ENCODE data around the gene MOK. TPM values are rescaled to one million over a fixed set of nuclear protein-coding genes. Genes with fewer than 3 reads are reported as not detected.
"Not testable (repeated sequence)": the region's sequence is repeated elsewhere in the genome, so short reads cannot be mapped to it uniquely, and the experiment has no call there.

Gene MOK
- total RNA-seq, 1 donor from 2014 or later = 24.4 TPM

DNA sequence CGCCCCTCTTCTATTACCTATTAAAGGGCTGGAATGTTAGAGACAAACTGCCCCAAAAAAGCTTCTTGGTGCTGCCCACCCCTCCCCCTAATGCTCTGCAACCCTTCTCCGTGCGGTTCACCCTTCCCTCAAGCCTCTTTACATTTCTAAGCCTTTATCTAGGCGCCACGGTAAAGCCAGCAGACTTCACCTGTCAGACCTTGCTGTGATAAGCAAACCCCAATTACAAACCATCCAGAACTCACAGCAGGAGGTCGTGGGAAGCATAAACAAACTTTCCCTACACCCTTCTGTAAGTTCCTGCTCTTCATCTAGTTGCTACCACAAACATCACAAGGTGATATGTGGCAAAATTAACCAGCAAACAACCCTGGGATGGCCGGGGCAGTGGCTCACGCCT, 56.8 kb downstream of the MOK start:
- no peak for DNase-seq (ENCODE audit: low spot score)

DNA sequence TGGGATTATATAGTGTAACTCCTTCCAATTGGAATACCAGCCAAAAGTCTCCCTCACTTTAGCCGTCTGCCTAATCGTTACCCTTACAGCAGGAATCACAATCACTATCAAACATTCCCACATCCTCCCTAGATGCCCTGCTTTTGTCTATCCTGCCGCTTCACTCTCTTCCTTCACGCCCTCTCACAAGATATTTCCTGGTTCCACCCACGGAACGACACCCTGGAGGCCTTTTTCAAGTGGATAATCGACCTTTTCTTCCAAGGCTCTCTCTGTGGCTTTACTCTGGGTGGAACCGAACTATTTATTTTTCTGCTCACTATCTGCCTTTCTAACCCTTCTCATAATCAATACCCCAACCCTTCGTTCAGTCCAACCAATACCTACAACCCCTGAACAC, 58.9 kb downstream of the MOK start:
- no peak for DNase-seq (ENCODE audit: low spot score)

DNA sequence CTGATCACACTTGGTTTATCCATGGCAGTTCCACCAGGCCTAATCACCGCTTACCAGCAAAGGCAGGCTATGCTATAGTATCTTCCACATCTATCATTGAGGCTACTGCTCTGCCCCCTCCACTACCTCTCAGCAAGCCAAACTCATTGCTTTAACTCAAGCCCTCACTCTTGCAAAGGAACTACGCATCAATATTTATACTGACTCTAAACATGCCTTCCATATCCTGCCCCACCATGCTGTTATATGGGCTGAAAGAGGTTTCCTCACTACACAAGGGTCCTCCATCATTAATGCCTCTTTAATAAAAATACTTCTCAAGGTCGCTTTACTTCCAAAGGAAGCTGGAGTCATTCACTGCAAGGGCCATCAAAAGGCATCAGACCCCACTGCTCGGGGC, 61.2 kb downstream of the MOK start:
- not testable (repeated sequence) for DNase-seq (ENCODE audit: low spot score)

DNA sequence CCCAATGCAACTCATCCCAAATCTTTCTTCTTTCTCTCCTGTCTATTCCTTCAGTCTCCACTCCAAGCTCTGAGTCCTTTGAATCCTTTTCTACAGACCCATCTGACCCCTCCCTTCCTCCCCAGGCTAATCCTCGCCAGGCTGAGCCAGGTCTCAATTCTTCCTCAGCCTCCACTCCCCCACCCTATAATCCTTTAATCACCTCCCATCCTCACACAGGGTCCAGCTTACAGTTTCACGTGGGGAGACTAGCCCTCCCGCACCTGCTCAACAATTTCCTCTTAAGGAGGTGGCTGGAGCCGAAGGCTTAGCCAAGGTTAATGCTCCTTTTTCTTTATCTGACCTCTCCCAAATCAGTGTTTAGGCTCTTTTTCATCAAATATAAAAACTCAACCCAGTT, 63.8 kb downstream of the MOK start:
- no peak for DNase-seq (ENCODE audit: low spot score)

DNA sequence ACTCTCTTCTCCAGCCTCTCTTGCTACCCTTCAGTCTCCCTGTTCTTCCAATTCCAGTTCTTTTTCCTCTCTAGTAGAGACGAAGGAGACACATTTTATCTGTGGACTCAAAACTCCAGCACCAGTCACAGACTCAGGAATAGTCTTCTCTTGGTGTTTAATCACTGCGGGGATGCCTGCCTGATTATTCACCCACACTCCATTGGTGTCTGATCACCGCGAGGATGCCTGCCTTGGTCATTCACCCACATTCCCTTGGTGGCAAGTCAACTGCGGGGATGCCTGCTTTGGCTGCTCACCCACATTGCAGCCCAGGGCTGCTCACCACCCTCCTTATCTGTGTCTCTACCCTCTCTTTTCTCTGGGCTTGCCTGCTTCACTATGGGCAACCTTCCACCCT, 64.5 kb downstream of the MOK start:
- not testable (repeated sequence) for DNase-seq (ENCODE audit: low spot score)

DNA sequence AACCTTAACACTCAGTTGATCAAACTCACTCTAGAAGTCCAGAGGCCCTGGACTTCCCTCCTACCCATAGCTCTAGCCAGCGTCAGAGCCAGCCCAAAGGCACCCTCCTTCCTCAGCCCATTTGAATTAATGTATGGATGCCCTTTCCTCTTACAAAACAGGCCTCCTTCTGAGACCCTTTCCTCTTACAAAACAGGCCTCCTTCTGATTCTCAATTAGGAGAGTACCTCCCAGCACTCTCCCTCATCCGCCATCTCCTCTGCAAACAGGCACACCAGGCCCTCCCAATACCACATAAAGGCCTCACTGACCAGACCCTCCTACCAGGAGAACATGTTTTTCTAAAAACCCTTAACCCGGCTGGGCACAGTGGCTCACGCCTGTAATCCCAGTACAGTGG, 65.7 kb downstream of the MOK start:
- no peak for DNase-seq (ENCODE audit: low spot score)

DNA sequence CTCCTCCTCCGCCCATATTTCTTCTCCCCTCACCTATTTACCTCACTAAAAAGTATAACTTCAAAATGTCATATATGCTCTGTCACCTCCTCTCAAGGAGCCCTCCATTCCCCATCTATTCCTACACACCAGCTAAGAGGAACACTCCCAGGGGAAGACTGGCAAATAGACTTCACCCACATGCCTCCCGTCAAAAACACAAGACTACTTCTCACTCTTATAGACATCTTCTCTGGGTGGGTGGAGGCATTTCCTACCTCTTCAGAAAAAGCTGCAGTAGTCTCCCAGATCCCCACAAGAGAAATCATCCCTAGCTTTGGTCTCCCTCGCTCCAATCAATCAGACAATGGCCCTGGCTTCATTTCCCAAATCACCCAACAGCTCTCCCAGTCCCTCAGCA, 66.2 kb downstream of the MOK start:
- DNase-seq (ENCODE audit: low spot score) = no peak

DNA sequence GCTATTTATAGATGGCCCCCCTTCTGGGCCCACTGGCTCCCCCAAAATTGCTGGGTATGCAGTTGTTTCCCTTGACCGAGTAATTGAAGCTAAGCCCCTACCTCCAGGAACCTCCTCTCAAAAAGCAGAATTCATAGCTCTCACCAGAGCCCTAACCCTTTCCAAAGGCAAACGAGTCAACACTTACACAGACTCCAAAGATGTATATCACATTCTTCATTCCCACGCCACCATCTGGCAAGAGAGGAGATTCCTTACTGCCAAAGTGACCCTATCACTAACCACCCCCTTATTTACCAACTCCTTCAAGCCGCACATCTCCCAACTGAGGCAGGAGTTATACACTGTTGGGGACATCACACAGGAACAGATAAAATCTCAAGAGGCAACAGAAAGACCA, 66.8 kb downstream of the MOK start:
- no peak for DNase-seq (ENCODE audit: low spot score)

DNA sequence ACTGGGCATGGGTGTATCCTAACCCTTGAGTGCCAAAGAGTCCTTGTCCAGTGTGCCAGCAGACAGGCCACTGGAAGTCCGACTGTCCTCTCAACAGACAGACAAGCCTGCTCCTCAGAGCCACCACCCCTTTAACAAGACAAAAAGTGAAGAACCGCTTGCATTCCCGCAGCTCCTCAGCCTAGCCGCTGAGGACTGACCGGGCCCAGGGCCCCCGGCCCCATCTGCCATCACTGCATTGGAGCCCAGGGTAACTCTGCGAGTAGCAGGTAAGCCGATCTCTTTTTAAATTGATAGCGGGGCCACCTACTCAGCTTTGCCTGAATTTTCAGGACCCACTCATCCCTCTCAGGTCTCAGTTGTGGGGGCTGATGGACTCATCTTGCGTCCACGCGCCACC, 68.9 kb downstream of the MOK start:
- no peak for DNase-seq (ENCODE audit: low spot score)

DNA sequence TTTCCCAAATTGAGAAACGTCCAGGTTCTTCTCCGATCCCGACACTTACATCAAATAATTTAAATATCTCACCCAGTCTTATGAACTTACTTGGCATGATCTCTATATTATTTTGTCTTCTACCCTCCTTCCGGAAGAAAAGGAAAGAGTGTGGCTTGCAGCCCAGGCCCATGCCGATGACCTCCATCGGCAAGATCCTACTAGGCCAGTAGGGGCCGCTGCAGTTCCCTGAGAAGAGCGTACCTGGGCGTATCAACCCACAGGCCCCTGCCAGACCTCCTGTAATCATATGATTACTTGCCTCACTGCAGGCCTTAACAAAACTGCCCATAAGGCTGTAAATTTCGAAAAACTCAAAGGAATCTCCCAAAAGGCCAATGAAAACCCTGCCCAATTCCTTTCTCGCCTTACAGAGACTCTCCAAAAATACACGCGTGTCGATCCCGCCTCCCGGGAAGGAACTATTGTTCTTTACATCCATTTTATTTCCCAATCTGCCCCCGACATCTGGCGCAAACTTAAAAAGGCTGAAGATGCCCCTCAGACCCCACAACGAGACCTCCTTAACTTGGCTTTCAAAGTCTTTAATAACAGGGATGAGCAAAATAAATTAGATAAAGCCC, 69.6 kb downstream of the MOK start:
- peak; percentile 84 for DNase-seq (ENCODE audit: low spot score)

DNA sequence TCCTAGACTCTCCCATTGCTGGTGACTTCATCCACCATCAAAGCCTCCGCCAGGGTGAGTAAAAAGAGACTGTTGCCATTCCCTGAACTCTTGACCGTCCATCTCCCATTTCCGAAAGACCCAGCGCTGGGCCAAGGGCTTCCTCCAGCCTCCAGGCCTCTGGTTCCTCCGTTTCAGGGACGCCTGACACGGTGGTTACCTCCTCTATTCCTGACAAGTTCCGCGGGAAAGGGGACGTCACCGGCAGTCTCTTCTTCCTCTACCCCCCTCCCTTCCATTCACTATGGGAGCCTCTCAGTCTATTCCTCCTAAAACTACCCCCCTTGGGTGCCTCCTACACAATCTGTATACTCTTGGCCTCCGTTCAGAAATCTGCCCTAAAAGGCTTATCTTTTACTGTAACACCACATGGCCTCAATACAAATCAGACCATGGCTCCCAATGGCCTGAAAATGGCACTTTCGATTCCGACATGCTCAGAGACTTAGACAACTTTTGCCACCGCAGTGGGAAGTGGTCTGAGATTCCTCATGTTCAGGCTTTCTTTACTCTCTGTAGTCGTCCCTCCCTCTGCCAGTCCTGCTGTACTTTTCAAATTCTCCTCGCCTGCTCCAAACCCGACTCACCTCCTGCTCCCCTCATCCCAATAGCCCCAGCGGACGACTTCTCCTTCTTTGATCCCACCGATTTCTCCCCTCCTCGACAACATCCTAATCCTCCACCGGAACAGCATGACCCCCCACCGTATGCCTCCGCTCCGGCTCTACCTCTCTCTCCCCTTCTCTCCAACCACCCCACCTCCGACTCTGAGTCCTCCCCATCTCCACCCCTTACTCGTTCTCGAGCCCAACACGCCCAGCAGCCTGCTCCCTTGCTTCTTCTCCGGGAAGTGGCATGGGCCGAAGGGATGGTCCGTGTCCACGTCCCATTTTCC, 70.4 kb downstream of the MOK start:
- DNase-seq (ENCODE audit: low spot score) = no peak

DNA sequence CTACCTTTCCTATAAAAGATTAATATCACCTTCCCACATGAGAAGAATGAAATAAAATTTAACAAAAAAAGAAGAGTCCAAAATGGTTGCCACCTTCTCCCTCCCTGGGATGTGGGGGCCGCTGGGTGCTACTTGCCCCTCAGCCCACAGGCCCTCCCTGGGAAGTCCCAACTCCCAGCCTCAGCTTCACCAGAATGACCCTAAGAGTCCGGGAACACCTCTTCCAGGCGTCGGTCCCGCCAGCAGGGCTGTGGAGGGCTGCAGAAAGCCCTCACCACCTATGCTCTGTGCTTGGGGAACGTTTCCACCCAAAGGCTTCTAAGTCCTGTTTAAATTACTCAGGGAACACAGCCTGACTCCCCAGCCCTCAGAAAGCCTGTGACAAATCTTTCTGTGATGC, 71.9 kb downstream of the MOK start:
- no peak for DNase-seq (ENCODE audit: low spot score)

DNA sequence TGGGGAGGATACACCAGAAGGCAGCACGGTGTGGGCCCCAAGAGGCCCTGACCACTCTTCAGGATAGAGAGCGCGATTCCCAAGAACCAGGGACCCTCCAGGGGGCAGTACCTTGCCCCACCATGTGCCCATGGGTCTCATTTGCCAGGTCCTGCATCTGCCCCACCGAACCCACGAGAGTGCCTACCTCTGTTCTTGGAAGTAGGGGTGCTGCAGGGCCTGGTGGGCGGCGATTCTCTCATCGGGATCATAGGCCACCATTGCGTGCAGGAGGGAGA, 72.7 kb downstream of the MOK start:
- DNase-seq (ENCODE audit: low spot score) = no peak

DNA sequence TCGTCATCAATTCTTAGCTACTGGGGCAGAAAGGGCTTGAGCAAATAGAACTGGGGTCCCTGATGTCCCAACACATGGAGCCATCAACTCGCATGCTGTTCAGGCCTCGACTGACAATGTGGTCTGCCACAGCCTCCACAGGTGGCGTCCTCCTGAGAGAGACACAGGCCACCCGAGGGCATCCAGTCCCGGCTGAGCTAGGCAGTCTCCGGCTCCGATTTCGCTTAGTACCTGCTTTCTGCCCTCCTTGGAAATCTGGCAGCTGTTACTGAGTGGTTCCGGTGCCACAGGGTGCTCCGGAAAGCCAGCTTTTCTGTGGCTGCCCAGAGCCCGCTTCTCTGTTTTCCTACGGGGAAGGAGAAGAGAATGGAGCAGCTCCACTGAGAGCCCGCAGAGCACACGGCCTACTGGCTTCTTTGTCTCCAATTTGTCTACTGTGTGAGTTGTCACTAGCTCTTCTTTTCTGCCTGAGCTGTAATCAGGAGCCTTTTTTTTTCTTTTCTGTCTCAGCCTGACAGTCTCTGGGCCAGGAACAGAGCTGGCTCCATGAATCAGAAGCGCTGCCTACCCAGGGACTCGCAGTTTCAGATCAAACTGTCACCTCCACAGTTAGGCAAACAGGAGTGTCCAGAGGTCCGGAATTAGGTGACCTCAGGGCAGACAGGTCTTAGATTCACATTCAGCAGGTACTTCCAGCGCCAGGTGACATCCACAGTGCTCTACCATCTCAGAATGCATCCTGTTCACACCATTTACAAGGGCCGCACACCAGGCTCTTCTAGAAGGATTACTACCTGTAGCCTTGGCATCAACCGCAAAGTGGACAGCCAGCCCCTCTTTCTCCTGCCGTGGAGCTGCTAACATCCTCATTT, 73.3 kb downstream of the MOK start:
- no peak for DNase-seq (ENCODE audit: low spot score)

DNA sequence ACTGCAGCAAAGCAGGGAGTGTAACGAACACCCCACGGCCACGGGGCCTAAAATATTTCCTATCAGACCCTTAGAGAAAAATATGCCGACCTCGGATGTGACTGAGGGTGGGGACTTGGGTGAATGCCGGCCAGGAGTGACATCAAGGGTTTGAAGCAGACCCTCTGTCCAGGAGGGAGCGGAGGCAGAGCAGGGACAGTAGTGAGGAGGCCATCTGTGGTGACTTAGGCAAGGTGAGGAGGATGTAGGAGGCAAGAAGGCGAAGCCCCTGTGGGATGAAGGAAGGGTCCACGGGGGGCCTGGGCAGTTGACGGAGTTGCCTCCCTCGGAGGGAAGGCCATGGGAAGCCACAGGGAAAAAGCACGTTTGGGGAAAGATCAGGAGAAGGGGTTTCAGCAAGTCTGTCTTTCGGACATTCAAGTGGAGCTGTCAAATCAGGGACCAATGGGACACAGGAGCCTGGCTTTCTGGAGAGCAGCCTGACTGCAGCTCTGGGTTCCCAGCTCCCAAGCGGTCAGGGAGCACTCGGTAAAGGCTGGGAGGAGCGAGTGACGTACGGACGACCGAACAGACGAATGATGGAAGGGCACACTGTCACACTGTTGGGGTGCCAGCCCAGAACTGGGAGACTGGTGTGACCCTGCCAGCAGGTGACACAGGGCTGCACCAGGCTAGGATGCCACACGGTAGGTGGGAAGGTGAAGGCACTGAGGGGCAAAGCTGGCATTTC, 74.3 kb downstream of the MOK start:
- DNase-seq (ENCODE audit: low spot score) = no peak

DNA sequence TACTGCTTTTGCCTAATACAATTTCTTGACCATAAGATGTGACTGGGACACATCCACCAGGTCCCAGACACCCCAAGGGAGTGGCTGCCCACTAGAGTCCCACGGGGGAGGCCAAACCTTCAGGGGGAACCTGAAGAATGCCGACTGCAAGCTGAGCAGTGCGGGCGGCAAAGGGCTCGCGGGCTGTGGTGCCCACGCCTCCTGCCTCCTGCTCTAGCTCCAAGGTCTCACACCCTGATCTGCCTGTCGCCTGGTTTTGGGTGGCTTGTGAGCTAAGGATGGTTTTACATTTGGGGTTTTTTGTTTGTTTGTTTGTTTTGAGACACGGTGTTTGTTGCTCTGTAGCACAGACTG, 75.2 kb downstream of the MOK start:
- no peak for DNase-seq (ENCODE audit: low spot score)

DNA sequence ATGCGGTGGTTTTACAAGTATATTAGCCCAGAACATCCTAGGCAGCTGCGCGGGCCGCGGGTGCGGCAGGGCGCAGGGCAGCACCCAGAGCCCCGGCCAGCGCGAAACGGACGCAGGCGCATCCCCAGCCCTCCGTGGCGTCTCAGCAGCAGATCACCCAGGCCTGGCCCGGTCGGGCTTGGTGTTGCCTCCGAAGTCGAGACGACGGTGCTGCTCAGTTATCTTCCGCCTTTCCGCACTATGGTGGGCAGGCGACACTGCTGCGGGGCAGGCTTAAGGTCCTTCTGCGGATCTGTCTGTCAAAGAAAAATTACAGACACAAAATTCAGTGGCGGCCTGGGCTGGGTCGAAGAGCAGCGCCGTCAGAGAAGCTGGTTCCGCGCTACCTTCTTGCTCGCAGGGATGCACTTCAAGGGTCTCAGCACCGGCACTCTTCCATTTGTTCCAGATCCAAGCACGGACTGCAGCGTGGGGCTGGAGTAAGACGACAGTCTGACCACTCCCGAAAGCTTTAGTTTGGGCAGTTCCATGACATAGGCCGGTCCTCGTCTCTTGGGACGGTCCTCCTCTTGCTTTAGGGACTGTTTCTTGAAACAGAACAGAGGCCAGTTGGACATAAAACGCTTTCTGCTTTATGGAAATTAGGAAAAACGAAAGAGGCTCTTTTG, 75.8 kb downstream of the MOK start:
- no peak for DNase-seq (ENCODE audit: low spot score)

DNA sequence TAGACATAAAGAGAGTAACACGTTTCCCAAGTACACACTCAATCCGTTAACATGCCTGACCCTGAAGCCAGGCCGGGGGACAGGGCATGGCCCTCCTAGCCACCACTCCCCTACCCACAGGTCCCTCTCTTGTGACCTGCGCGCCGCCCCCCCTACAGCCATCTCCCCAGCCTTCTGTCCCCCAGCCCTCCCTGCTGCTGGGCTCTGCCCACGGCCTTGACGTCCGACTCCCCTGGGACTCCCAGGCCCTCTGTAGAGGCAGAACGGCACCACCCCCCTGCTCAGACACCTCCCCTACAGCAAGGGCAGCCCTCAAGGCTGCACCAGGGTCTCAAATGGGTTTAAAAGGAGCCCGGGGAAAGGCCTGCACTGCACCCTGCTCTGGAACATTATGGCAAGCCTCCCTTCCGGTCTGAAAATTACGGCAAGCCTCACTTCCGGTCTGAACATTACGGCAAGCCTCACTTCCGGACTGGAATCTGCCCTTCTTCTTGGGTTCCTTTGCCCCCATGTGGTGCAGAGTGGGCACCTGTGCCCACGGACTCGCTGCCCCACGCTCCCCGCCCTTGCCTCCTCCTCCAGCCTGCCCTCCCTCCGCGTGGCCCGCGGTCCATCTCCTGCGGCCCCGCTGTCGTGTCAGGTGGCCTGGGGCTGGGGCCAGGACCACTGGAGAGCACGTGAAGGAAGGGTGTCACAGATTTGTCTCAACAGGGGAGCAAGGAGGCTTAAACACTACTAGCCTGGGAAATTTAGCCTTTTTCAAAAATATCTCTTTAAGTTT, 77.6 kb downstream of the MOK start:
- no peak for DNase-seq (ENCODE audit: low spot score)

DNA sequence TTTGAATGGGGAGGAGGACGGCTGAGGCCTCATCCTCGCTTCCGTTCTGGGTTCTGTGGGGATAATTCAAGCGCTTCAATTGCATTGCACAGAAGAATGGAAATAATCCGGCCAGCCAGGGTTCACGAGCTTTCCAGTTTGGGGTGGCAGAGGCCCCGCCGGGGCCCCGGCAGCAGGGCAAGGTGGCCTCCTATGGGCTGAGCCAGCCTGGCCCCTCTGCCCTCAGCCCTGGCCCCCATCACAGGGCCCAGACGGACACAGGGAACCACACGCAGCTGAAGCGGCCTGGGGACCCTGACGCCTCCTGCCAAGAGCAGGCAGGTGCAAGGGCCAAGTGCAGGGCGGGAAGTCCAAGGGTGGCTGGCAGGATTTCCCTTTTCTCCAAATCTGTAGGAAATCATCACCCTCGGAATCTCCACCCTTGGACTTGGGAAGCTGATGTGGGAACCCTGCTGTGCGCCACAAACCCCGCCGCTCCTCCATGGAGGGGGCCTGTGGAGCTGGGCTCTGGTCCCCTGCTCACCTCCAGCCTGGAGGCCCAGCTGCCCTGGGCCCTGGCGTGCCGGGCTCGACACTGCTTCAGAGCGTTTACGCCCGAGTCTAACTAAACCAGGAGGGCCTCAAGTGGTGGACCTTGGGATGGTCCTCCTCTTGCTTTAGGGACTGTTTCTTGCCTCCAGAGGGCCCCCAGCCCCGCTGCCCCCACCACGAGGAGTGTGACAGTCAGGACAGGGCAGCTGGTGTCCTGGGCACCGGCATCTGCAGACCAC, 78.4 kb downstream of the MOK start:
- no peak for DNase-seq (ENCODE audit: low spot score)

DNA sequence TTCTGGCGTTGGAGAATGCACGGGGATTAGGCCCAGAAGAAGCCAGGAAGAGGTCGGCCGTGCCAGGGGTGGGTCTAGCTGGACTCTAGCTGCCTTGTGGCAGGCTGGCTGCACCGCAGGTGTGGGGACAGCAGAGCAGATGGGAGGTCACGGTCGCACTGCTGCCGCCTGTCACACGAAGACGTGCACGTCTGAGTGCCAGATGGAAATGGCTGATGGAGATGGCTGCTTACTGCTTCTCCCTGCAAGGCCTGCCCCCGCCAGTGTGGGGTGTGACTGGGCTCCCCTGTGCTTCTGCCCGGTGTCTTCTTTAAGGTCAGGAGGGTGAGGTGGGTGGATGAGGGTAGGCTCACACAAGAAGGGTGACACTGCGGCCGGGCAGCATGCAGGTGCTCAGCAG, 79.0 kb downstream of the MOK start:
- no peak for DNase-seq (ENCODE audit: low spot score)
